Mesothelial cell of epicardium (in vitro differentiated cells): ENCODE data around the gene ZDHHC14. TPM values are rescaled to one million over a fixed set of nuclear protein-coding genes. Genes with fewer than 3 reads are reported as not detected.
A peak's percentile ranks its signal among the peaks of the same experiment; 100 is the strongest.

Source experiments
- DNase-seq, 2 experiments: peaks; one replicate each; pipeline ENCODE4 v3.0.0; 2021; ENCODE audit warnings: low spot score in 2 of 2; ENCODE audit not compliant: unreplicated experiment in 2 of 2
- H3K27ac Mint-ChIP-seq: 2 replicates; pipeline ENCODE4 v1.8.0; 2021; ENCODE audit warnings: mixed read lengths
- H3K27me3 Mint-ChIP-seq: 2 replicates; pipeline ENCODE4 v1.8.0; 2021; ENCODE audit warnings: low read depth, mixed read lengths
- H3K36me3 Mint-ChIP-seq: 2 replicates; pipeline ENCODE4 v1.8.0; 2021; ENCODE audit warnings: mixed read lengths
- H3K4me1 Mint-ChIP-seq: 2 replicates; pipeline ENCODE4 v1.8.0; 2021; ENCODE audit warnings: mixed read lengths
- H3K4me3 Mint-ChIP-seq: 2 replicates; pipeline ENCODE4 v1.8.0; 2021; ENCODE audit warnings: mild to moderate bottlenecking, moderate library complexity, mixed read lengths
- H3K9me3 Mint-ChIP-seq: 2 replicates; pipeline ENCODE4 v1.8.0; 2021; ENCODE audit warnings: mixed read lengths
- CTCF ChIP-seq: fragments of 200-600 bp; sonication (generic); IDR thresholded peaks from one replicate; pipeline ENCODE4 v1.5.0; 2021; ENCODE audit warnings: antibody characterized with exemption; ENCODE audit not compliant: unreplicated experiment
- total RNA-seq: library from RNA; stranded (reverse); gene quantifications from 3 replicates; pipeline ENCODE4 v1.2.1, GENCODE V29; 2021

The ZDHHC14 gene
- total RNA-seq, 1 donor from 2014 or later, result 11.3 TPM

GRCh38 chr6:157663261-157663660 lies 282.3 kb downstream of the ZDHHC14 start:
- H3K4me1 Mint-ChIP-seq, result peaks cover 12% of the 10 kb centered on the region
- no peak overlapping the region for H3K4me3 Mint-ChIP-seq
- H3K9me3 Mint-ChIP-seq, result peaks cover 11% of the 10 kb centered on the region
- H3K36me3 Mint-ChIP-seq, result peaks cover 10% of the 10 kb centered on the region
- peaks cover 2% of the 10 kb centered on the region for H3K27me3 Mint-ChIP-seq
- DNase-seq, result no peak
- no peak for TF ChIP-seq CTCF
- H3K27ac Mint-ChIP-seq, result no peak overlapping the region

- no peak overlapping the region for H3K4me3 Mint-ChIP-seq
- H3K36me3 Mint-ChIP-seq, result peaks cover 10% of the 10 kb centered on the region
- no peak overlapping the region for H3K27ac Mint-ChIP-seq
- peaks cover 7% of the 10 kb centered on the region for H3K27me3 Mint-ChIP-seq
- no peak for TF ChIP-seq CTCF
- DNase-seq, result no peak
- H3K4me1 Mint-ChIP-seq, result peaks cover 15% of the 10 kb centered on the region
- peaks cover 11% of the 10 kb centered on the region for H3K9me3 Mint-ChIP-seq
These were observed 284.2 kb downstream of the ZDHHC14 start for GRCh38 chr6:157665180-157665579.

- no peak overlapping the region for H3K27ac Mint-ChIP-seq
- H3K27me3 Mint-ChIP-seq, result peaks cover 7% of the 10 kb centered on the region
- no peak for DNase-seq
- peaks cover 11% of the 10 kb centered on the region for H3K9me3 Mint-ChIP-seq
- no peak overlapping the region for H3K4me3 Mint-ChIP-seq
- no peak for TF ChIP-seq CTCF
- peaks cover 19% of the 10 kb centered on the region for H3K4me1 Mint-ChIP-seq
- H3K36me3 Mint-ChIP-seq, result peaks cover 10% of the 10 kb centered on the region
These were observed 285.7 kb downstream of the ZDHHC14 start for GRCh38 chr6:157666729-157667128.

GRCh38 chr6:157667211-157668008 lies 286.4 kb downstream of the ZDHHC14 start:
- Mint-ChIP-seq H3K4me3 (no peak overlapping the region), H3K27me3 (peaks cover 10% of the 10 kb centered on the region), H3K36me3 (peaks cover 10% of the 10 kb centered on the region), H3K9me3 (peaks cover 11% of the 10 kb centered on the region), H3K27ac (no peak overlapping the region), H3K4me1 (peaks cover 19% of the 10 kb centered on the region)
- DNase-seq, result peak in 1 of 2 experiments; percentile 70
- peak; percentile 87 for TF ChIP-seq CTCF

- TF ChIP-seq CTCF, result no peak
- peaks cover 11% of the 10 kb centered on the region for H3K9me3 Mint-ChIP-seq
- H3K4me3 Mint-ChIP-seq, result no peak overlapping the region
- DNase-seq, result no peak
- H3K27ac Mint-ChIP-seq, result no peak overlapping the region
- H3K4me1 Mint-ChIP-seq, result peaks cover 19% of the 10 kb centered on the region
- H3K36me3 Mint-ChIP-seq, result peaks cover 10% of the 10 kb centered on the region
- H3K27me3 Mint-ChIP-seq, result peaks cover 10% of the 10 kb centered on the region
These were observed 287.0 kb downstream of the ZDHHC14 start for GRCh38 chr6:157668009-157668401.
